ENCODE data around the gene TAL2. TPM values are rescaled to one million over a fixed set of nuclear protein-coding genes. Genes with fewer than 3 reads are reported as not detected.

Gene TAL2
- total RNA-seq, 1 experiment from 2014 or later = not detected

DNA sequence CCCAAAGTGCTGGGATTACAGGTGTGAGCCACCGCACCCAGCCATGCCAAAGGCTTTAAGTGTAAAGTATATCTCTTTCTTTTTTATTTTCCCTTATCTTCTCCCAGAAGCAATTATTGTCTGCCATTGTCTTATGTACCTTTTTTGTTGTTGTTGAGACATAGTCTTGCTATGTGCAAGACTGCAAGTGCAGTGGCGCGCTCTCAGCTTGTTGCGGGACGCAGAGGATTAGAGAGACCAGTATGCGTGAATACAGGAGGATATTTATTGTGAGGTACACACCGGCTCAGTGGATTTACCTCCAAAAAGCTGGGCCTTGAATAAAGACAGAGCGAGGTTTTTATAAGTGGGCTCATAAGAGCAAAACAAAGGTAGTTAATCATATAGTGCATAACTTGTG lies 43.9 kb downstream of the TAL2 start:
- DNase-seq (ENCODE audit: low spot score) = no peak

DNA sequence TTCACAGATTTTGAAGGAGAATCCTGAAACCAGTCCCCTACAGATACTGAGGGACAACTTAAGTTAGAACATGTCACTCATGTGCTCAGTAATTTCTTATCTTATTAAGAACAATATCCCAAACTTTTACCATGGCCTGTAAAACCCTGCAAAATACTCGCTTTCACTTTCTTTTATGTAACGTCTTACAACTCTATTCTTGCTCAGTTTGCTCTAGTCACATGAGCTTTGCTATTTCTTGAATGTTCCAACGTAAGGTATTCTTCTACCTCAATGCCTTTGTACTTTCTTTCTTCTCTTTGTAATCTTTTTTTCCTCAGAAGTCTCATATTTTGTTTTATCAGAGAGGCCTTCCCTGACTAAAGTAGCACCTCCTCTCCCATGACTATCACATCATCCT lies 46.1 kb downstream of the TAL2 start:
- no peak for DNase-seq (ENCODE audit: low spot score)

GRCh38 chr9:105710638-105711037 lies 48.4 kb downstream of the TAL2 start:
- no peak for DNase-seq (ENCODE audit: low spot score)

DNA sequence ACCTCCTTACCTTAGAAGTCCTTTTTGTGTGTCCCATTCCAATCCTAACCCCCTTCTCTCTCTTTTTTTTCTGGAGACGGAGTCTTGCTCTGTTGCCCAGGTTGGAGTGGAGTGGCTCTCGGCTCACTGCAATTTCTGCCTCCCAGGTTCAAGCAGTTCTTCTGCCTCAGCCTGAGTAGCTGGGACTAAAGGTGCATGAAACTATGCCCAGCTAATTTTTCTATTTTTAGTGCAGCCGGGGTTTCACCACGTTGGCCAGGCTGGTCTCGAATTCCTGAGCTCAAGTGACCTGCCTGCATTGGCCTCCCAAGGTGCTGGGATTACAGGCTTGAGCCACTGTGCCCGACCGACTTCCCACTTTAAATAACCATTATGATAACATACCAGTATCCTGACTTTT lies 49.6 kb downstream of the TAL2 start:
- no peak for DNase-seq (ENCODE audit: low spot score)

DNA sequence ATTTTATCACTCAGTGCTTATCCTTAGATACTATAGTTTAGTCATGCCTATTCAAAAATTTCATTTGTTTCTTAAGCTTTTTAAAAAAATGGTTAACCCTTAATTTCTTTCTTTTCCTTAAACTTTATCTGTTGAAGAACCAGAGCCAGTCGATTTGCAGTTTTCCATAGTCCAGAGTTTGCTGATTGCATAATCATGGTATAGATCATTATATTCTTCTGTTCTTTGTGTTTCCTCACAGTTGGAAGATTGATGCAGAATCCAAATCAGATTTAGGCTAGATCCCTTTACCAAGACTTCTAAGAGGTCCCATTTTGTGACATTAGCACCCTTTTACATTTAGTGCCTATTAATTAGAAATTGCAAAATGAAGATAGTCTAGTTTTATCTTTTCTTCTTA lies 50.0 kb downstream of the TAL2 start:
- DNase-seq (ENCODE audit: low spot score) = no peak

Other genes starting within 250 kb of the TAL2 start
- gene FSD1L, start 214.4 kb upstream of the TAL2 start, total RNA-seq (2014; rRNA removed; shearing (Covaris generic)) = 11.7 and 15.9 TPM in 2 replicates
- 30.9 and 31.0 TPM in 2 replicates for gene FKTN, start 104.3 kb upstream of the TAL2 start, total RNA-seq (2014; rRNA removed; shearing (Covaris generic))
- gene TMEM38B, start 32.1 kb downstream of the TAL2 start, total RNA-seq (2014; rRNA removed; shearing (Covaris generic)) = 32.5 and 50.0 TPM in 2 replicates